HG03521 (cell line): Measurements from ENCODE around the gene NEURL4.
"Not testable (repeated sequence)": the region's sequence is repeated elsewhere in the genome, so short reads cannot be mapped to it uniquely, and the experiment has no call there.

Experiments
- ATAC-seq: cut with Tn5 transposase; IDR thresholded peaks from one replicate; pipeline ENCODE4 v1.9.1; 2021; ENCODE audit warnings: mild to moderate bottlenecking, moderate library complexity; ENCODE audit not compliant: unreplicated experiment

Gene NEURL4

GRCh38 chr17:7328840-7329373 is at the start of gene NEURL4:
TSS of gene NEURL4 (minus strand) at chr17:7329335. CDS start at chr17:7329312, 23 bp downstream.
- peak; percentile 1 for ATAC-seq

- no peak for ATAC-seq
These were observed 45.2 kb upstream of the NEURL4 start for GRCh38 chr17:7374353-7374752.

DNA sequence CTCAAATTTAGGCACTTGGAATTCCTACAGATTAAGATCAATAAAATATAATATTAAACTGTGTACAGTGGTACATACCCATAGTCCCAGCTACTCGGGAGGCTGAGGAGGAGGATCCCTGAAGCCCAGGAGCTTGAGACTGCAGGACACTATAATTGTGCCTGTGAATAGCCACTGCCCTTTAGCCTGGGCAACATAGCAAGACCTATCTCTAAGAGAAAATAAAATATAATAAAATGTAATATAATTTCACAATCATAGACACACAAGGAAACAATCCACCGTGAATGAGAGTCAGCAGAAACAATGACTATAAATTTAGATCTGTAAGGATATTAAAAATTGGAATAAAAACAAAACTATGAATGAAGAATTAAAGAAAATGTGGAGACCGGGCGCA is 41.7 kb upstream of the NEURL4 start:
- ATAC-seq: no peak

GRCh38 chr17:7369825-7370224 is 40.7 kb upstream of the NEURL4 start:
- ATAC-seq: no peak

DNA sequence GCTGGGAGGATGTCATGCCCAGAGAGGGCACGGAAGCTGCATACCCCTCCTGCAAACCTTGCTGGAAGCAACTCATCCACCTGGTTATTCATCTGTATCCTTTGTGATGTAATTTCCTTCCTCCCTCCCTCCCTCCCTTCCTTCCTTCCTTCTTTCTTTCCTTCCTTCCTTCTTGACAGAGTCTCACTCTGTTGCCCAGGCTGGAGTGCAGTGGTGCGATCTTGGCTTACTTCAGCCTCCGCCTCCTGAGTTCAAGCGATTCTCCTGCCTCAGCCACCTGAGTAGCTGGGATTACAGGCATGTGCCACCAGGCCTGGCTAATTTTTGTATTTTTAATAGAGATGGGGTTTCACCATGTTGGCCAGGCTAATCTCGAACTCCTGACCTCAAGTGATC is 39.5 kb upstream of the NEURL4 start:
- ATAC-seq: not testable (repeated sequence)

DNA sequence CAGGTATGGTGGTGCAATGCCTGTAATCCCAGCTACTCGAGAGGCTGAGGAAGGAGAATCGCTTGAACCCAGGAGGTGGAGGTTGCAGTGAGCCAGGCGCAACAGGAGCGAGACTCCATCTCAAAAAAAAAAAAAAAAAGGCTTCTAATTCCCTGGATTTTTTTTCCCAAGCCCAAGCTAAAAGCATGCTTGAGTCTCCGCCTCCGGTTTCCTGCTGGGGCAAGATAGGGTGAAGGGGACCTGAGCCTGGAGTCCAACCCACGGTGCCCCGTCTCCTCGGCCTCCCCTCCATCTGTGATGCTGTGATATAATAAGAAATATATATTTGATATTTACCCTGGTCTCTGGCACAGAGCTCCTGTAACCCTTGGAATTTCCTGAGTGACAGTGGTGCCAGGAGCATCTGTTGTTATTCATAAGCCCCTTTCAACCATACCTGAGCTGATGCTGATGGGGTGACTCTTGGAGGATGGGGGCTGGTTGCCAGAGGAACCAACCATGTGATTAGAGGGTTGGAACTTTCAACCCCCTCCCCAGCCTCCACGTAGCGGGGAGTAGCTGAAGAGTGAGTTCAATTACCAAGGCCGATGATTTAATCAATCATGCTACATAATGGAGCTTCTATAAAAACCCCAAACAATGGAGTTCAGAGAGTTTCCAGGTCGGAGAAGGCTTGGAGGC is 38.9 kb upstream of the NEURL4 start:
- no peak for ATAC-seq

- no peak for ATAC-seq
These were observed 37.9 kb upstream of the NEURL4 start for GRCh38 chr17:7367083-7367482.

- not testable (repeated sequence) for ATAC-seq
These were observed 36.8 kb upstream of the NEURL4 start for GRCh38 chr17:7365963-7366362.

- no peak for ATAC-seq
These were observed 34.2 kb upstream of the NEURL4 start for GRCh38 chr17:7363311-7363710.

DNA sequence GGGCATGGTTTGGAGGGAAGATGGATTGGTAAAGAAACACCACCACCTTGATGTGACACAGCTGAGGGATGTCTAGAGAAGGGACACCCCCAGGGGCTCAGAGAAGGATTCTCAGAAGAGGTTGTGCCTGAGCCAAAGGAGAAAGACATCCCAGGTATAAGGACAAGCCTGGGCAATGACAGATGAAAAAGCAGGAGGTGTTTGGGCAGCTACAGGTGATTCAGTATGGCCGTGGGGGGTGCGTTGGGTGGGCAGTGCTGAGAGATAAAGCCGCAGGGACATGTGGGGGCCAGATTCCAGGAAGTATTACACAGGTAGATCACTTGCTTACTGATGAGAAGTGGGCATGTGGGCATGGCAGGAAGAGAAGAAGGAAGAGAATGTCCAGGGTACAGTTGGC is 32.8 kb upstream of the NEURL4 start:
- ATAC-seq: no peak

- ATAC-seq: no peak
These were observed 28.2 kb upstream of the NEURL4 start for GRCh38 chr17:7357381-7357780.

DNA sequence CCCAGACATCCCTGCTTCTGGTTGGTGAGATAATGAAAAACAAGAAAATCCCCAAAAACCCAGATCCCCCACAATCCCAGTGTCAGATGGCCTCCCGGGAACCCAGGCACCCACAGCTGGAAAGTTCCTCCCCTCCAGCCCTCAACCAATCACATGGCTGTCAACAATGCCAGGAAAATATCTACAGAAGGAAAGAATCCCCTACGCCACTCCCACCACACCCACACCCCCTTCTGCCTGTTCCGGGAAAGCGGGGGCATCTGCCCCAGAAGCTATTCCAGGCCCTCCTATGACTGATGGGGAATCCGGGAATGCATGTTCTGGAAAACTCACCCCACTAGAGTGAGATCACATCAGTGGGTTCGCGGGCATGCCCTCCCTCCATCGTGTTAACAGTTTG is 27.6 kb upstream of the NEURL4 start:
- no peak for ATAC-seq

- ATAC-seq: peak; percentile 33
These were observed 27.0 kb upstream of the NEURL4 start for GRCh38 chr17:7356072-7356549.

DNA sequence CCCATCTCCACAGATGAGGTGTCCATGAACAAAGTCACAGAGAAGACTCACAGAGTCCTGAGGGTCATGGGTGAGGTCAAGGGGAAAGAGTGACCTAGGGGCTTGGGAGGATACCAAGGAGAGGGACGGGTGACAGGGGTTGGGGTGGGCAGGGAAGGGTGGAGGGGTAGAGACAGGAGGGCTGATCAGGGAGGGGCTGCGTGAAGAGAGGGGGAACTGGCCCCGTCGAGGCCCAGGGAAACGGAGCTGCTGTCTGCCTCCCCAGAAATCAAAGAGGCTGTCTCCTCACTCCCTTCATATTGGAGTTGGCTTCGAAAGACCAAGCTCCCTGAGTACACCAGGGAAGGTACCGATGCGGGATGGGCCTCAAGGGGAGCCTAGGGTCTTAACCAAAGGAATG is 26.4 kb upstream of the NEURL4 start:
- ATAC-seq: no peak

DNA sequence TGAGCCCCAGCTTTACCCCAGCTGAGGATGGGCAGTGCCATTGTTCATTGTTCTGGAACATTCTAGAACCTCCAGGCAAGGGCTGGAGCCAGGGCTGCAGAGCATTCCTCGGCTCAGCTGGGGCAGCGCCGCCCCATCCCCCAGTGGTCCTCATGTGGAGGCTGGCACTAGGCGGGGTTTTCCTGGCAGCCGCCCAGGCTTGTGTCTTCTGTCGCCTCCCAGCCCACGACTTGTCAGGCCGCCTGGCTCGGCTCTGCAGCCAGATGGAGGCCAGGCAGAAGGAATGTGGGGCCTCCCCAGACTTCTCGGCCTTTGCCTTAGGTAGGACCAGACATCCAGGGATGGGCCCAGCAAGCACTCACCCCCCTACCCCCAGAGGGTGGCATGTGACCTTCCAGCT is 25.9 kb upstream of the NEURL4 start, which contains the start of gene TMEM95:
Gene TMEM95 (plus strand): TSS at position 104 of the 400 bp plus-strand sequence. CDS start 49 bp downstream, at position 153.
- ATAC-seq: no peak

DNA sequence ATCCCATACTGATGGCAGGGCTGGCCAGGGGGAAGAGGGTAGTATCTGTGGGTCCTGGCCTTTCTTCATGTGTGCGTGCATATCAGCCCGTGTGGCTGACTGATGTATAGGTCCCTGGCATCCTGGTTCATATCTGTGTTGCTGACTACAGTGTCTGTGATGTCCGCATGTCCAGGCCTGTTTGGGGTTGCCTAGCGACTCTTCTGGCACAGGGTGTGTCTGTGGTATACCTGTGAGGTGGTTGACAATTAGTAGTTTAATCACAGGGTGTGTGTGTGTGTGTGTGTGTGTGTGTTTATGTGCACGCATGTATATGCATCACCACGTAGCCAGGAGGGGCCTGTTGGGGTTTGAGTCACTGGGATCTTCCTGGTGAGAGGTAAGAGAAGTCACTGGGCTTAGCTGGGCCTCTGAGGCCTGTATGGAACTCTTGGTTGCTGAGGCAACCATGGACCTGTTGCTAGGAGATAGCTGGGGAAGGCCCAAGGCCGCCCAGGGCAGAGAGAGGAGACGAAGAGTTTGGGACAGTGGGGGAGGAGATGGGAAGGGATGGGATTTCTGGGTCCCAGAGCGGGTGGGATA is 25.2 kb upstream of the NEURL4 start:
- no peak for ATAC-seq

GRCh38 chr17:7352910-7353635 is 23.9 kb upstream of the NEURL4 start:
- ATAC-seq: no peak

GRCh38 chr17:7352503-7352889 is 23.4 kb upstream of the NEURL4 start:
- no peak for ATAC-seq

GRCh38 chr17:7351665-7352502 is 22.7 kb upstream of the NEURL4 start, which contains the start of gene KCTD11:
TSS of gene KCTD11 (plus strand) at chr17:7352162.
- peak; percentile 66 for ATAC-seq

DNA sequence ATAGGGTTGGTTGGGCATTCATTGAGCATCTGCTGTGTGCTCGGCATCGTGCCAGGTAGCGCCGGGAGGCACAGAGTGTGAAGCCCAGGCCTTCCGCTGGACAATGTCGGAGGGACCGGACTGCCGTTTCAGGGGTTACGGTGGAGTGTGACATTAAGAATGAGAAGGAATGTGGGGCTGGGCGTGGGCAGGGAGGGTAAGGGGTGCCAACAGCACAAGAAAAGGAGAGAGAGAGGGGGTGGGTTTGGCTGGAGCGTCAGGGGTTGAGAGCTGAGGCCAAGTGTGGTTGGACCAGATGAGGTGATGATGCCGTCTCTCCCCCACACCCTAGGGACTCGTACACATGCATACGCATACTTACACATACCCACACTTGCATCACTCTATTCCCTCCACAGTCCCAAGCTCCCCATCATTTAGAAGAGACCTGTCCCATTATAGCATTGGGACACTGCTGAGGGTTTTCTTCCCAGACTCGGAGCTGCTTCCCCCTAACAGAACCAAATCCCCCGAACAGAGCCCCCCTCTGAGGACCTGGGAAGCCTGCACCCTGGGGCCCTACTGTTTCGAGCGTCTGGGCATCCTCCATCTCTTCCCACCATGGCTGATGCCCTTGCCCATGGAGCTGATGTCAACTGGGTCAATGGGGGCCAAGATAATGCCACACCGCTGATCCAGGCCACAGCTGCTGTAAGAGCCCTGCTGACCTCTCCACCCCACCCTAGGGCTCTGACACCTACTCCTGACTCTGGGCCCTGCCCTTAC is 19.5 kb upstream of the NEURL4 start:
- no peak for ATAC-seq
